Stimulated activated CD4-positive, alpha-beta T cell treated with anti-CD3 and anti-CD28 coated beads, Interleukin-12 subunit alpha, Interleukin-12 subunit beta, amount 100 ng/mL, for 24 hours (primary cell): ENCODE measurements around the gene HFE.

Source experiments
- DNase-seq, 2 experiments: peaks; one replicate each; pipeline ENCODE4 v3.0.0-alpha.2; 2020; ENCODE audit warnings: low read depth in 2 of 2

Gene HFE

DNA sequence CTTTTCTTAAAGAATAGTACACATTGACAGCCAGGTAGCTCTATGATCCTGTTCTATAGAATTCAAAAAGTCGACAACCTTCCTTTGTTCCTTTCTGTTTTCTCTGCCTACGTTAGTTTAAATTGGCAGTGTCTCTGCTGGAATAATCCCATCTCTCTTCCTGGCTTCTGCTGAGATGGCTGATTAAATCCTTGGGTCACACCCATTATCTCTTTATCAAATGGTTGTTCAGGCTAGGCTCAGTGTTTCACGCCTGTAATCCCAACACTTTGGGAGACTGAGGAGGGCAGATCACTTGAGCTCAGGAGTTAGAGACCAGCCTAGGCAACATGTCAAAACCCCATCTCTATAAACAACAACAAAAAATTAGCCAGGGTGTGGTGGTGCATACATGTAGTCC, 44.4 kb downstream of the HFE start:
- DNase-seq, result no peak

GRCh38 chr6:26133730-26134129, 46.5 kb downstream of the HFE start:
- DNase-seq, result no peak

DNA sequence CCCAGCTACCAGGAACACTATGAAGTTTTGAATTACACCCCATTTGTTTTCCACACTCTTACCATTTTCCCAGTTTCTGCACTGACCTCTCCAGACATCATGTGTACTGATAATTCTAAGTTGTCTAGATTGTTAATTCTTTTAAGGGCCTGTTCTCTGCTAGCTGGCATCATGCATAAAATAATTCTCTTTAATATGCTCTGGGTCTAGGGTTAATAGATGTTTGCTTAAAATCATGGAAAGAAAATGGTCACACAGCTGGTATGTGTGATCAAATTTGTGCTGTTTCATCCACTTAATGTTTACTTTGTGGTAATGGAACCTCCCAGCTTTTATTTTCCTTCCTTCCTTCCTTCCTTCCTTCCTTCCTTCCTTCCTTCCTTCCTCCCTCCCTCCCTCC, 49.1 kb downstream of the HFE start:
- no peak for DNase-seq

DNA sequence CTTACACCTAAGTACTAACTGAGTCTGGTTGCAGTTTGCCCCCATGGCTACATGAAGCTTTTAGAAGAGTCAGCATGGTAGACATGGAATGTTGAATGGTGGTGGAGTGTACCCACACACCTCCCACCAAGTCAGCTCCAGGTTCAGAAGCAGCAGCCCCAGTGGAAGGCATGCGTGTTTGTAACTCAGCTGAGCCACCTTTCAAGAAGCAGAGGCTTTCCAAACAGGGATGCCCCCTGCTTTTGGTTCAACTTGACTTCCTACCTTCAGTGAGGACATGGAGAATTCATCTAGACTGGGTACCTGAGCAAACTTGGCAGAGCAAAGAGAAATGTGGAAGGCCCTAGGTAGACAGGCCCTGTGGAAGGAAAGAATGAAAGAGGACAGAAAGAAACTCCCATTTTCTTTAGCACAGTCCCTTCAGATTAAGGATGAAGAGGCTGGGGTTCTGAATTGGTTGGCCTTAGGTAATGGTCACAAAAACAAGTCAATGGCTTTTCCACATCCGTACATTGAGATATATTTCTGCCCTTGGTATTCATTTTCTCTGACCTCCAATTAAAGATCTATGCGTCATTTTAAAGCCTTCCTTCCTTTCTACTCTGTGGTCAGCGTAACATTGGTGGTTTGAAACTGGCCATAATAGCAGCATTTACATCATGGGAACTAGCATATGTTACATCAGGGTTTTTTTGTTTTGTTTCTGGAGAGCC, 53.2 kb downstream of the HFE start:
- DNase-seq, result no peak

GRCh38 chr6:26140967-26141294, 53.7 kb downstream of the HFE start:
- DNase-seq, result no peak

DNA sequence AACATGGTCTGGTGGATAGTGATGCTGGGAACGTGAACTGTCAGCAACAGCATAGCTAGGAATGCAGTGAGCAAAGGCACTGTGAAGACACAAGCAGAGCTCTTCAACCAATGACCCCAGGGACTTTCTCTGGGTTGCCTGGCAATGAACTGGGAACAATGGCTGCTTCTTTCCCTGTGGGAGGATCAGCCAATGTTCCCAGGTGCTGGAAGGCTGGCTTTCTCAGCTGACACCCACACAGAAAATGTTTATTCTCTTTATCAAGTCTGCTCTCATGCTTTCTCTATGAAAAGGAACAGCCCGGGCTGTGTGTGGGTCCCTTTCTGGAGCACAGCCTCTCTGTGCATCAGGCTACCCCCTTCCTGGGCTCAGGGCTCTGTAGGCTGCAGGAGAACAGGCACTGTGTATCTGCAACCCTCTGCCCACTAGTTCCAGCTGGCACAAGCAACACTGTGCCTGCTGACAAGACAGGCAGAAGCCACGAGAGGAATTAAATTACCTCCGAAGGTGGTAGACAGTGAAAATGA, 54.2 kb downstream of the HFE start:
- no peak for DNase-seq

- no peak for DNase-seq
Observed at GRCh38 chr6:26142026-26142425, 54.8 kb downstream of the HFE start.
